OCI-LY3 (cell line): ENCODE results near the gene NR1H4.

Source experiments
- CTCF ChIP-seq: fragments of 200-600, 300-600 bp; sonication (generic); IDR thresholded peaks from 2 replicates; pipeline ENCODE4 v1.5.1; 2014; ENCODE audit warnings: antibody characterized with exemption, low read length, low read depth
- EZH2phosphoT487 ChIP-seq: fragments of 200-600 bp; shearing (Covaris generic); IDR thresholded peaks from 2 replicates; pipeline ENCODE4 v1.6.1; 2018; ENCODE audit warnings: antibody characterized with exemption, mixed run types, low read depth

GRCh38 chr12:100484183-100484886 is 10.7 kb downstream of the NR1H4 start:
- TF ChIP-seq CTCF: no peak
- no peak for TF ChIP-seq EZH2phosphoT487
